ENCODE results near the gene POLA2.

- no peak for TF ChIP-seq CTCF (IDR thresholded peaks at IDR 0.05; ENCODE audit: low read depth, low read length)
- no peak for TF ChIP-seq POLR2A (IDR thresholded peaks at IDR 0.05; ENCODE audit: extremely low read depth, insufficient read length)
- no peak for TF ChIP-seq MYC (IDR thresholded peaks at IDR 0.05; ENCODE audit: low read depth, low read length)
- TF ChIP-seq MAX (IDR thresholded peaks at IDR 0.05; ENCODE audit: low read depth, low read length), result no peak
Observed at GRCh38 chr11:65292890-65293289, 31.1 kb downstream of the POLA2 start.
